GM18526 (cell line): ENCODE data around the gene NYNRIN.

Experiments used
- POLR2A ChIP-seq: IDR thresholded peaks from 3 replicates; pipeline ENCODE4 v1.6.1; 2011; ENCODE audit not compliant: insufficient read length; ENCODE audit errors: extremely low read depth

The NYNRIN gene

GRCh38 chr14:24430143-24430681 is 31.4 kb downstream of the NYNRIN start:
- TF ChIP-seq POLR2A: no peak

DNA sequence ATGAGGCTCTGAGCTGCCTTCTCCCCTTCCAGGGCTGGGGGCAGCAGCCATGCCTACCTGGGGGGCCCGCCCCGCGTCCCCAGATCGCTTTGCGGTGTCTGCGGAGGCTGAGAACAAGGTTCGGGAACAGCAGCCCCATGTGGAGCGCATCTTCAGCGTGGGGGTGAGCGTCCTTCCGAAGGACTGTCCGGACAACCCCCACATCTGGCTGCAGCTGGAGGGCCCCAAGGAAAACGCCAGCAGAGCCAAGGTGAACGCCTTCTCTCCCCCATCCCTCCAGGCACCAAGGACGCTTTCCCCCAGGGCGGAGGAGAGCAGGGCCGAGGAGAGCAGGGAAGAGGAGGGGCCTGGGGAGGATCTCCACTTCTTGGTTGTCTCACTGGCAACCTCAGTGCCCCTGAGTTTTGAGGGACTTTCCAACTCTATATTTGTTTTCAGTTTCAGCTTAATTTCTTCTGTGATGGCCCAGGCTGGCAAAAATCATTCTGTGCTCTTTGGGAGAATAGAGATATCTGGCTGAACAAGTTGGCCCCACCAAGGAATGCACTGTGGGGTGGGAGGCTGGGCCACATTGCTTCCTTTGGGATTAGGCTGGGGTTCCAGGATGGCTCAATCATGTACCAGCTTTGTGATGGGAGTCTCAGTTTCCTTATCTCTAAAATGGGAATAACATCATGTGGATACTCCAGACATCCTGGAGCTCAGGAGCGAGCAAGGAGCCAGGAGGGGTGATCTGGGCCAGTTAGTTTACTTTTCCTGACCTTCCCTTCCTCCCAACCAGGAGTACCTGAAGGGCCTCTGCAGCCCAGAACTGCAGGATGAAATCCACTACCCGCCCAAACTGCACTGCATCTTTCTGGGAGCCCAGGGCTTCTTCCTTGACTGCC is 32.1 kb downstream of the NYNRIN start:
- TF ChIP-seq POLR2A: peak; percentile 48

GRCh38 chr14:24431569-24432258 is 32.9 kb downstream of the NYNRIN start:
- TF ChIP-seq POLR2A: peak; percentile 29

- TF ChIP-seq POLR2A: no peak
Measured at GRCh38 chr14:24432259-24433131, 33.7 kb downstream of the NYNRIN start.

GRCh38 chr14:24434036-24434435 is 35.2 kb downstream of the NYNRIN start:
- no peak for TF ChIP-seq POLR2A

GRCh38 chr14:24434676-24435075 is 35.9 kb downstream of the NYNRIN start:
- TF ChIP-seq POLR2A: no peak

DNA sequence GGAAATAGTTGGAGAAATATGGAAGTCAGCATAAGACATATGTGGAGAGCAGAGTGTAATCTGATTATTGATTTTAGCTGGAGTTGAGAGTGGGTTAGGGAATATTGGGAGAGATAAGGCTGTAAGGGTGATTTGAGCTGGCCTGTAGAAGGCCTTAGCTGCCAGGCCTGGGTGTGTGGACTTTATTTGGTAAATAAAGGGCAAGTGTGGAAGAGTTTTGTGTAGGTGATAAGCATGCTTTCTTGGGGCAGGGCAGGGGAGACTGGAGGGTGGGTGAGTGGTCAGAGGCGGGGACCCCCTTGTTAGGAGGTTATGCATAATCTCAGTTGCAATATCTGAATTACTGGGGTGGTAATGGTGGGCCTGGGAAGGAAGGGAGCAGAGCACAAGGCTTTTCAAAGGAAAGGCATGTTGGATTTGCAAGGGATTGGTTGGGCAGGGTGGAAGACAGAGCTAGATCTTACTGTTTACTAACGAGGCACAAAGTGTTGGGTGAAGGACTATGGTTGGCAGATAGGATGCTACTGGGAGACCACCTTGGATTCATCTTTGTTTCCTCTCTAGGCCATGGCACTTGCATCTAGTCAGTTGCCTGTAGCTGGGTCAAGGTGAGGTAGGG is 36.5 kb downstream of the NYNRIN start:
- no peak for TF ChIP-seq POLR2A

GRCh38 chr14:24435998-24436354 is 37.2 kb downstream of the NYNRIN start:
- TF ChIP-seq POLR2A: no peak

DNA sequence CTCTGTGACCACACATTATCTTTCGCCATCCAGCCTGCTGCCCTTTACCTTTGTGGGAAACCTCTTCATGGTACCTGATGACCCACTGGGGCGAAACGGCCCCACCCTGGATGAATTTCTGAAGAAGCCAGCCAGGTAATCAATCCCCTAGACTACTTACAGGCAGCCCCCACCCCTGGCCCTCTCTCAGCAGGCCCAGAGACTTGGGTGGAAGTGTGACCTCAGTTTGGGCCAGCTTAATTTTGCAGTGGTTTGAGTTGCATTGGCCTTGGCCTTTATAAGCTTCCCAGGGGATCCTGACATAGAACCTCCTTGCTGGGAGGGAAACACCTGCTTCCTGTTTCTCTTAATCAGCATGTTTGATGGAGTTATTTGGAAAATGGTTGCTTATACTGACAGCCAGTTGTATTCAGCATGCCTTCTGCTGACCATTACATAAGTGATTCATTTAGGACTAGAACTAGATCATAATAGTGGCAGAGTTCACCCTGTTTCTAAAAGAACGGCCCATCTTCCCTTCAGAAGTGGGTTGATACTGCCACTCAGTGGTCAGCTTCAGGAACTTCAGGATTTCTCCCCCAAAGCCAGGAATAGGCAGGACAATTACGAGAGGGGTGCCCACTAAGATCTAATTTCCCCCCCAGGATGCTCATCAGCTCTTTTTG is 37.7 kb downstream of the NYNRIN start:
- peak; percentile 11 for TF ChIP-seq POLR2A

DNA sequence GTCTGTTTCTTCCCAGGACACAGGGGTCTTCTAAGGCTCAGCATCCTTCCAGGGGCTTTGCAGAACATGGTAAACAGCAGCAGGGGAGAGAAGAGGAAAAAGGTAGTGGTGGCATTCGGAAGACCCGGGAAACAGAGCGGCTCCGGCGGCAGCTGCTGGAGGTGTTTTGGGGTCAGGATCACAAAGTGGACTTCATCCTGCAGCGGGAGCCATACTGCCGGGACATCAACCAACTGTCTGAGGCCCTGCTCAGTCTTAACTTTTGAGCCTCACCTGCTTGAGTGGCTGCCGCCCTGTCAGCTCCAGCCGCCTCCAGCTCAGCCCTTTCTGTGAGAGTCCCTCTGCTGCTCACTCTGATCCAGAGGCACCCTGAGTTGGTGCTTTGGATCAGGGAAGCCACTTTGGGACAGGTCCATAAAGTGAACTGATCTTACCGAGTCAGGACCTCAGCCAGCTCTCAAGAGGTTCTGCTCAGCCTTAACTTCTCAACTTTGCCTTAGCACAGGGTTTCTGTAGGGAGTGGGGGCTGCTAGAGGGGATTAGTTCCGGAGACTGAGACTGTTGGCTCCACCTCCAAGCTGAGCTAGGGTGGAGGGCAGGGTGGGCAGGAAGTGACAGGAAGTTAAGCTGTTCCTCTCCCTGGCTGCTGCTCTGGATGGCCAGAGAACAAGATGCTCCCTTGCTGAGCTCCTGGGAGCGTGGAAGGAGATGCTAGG is 38.4 kb downstream of the NYNRIN start:
- TF ChIP-seq POLR2A: no peak

GRCh38 chr14:24437736-24438067 is 38.9 kb downstream of the NYNRIN start:
- no peak for TF ChIP-seq POLR2A

DNA sequence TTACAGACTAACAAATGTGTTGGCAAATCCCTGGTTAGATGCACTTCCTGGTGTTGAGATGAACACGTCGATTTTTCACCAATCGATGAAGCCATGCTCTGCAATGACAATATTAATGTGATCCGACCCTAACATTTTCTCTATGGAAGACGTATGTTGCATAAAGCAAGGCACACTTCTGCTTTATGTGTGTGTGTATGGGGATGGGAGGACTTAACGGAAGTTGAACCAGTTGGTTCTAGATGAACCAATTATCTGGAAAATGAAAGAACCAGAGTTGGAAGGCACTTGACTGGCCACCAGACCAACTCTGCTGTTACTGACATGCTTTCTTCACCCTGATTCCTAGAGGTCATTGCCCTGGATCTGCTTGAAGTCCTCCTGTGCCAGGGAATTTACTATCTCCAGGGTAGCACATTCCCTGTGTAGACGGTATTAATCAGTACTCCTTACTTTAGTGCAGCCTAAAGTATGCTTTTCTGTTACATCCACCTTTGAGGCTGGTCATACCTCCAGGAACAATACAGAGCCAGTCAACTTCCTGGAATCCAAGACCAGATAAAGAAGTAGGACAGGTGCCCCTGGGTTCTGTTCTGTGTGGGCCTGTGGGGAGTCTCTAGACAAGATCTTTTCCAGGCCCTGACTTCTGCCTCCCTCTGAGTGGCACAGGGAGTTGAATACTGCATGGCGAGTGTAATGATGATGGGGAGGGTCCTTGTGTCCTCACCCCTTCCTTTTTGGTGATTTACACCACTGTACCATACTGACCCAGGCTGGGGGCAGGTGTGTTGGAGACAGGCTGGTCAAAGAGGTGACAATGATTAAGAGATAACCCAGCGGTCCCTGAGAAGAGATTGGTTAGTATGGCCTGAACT is 39.7 kb downstream of the NYNRIN start:
- TF ChIP-seq POLR2A: no peak

DNA sequence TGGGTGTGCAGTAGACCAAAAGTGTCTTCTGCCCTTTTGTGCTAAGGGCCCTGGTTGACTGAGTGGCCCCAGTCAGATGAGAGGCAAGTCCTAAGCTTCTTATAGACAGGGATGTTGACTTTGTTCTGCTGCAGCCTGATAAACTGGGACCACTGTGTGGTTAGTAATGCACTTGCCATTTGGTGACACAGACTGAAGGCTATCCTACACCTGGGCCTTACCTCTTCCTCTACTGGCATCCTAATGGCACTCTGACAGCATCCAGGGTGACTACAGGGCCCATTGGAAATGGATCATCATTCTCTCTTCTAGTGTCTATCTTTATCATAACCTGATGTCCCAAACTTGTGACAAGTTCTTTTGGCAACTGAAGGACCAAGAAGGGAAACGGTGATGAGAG is 40.5 kb downstream of the NYNRIN start:
- no peak for TF ChIP-seq POLR2A
